ENCODE data around the gene ZNF205.

GRCh38 chr16:3095869-3096268 lies 16.5 kb upstream of the ZNF205 start:
- TF ChIP-seq CREB1 (IDR thresholded peaks at IDR 0.05): no peak
- TF ChIP-seq CREB1 (CRISPR knock-in tag; IDR thresholded peaks at IDR 0.05): no peak
- no peak for TF ChIP-seq ELF2 (CRISPR knock-in tag; IDR thresholded peaks at IDR 0.05)
- no peak for TF ChIP-seq CBX8 (IDR thresholded peaks at IDR 0.05; ENCODE audit: borderline replicate concordance, extremely low read depth, low read depth, low read length, poor library complexity, severe bottlenecking)
- TF ChIP-seq POLR2A (conservative IDR thresholded peaks at IDR 0.05): no peak
- TF ChIP-seq MEIS2 (IDR thresholded peaks at IDR 0.05; ENCODE audit: partially characterized antibody): no peak
- no peak for TF ChIP-seq CBX3 (IDR thresholded peaks at IDR 0.05; ENCODE audit: borderline replicate concordance in 1 of 2, low read length in 2 of 2)
- TF ChIP-seq CTCF (IDR thresholded peaks at IDR 0.05 in 2 of 3, conservative IDR thresholded peaks at IDR 0.05 in 1 of 3; ENCODE audit: insufficient read depth in 2 of 3, low read depth in 1 of 3, low read length in 3 of 3): peak; percentile 65 to 67 (median 66)
- no peak for TF ChIP-seq MYNN (IDR thresholded peaks at IDR 0.05)
- TF ChIP-seq MYNN (CRISPR knock-in tag; IDR thresholded peaks at IDR 0.05): no peak
- no peak for TF ChIP-seq MYBL2 (IDR thresholded peaks at IDR 0.05; ENCODE audit: low read depth)
- TF ChIP-seq MYBL2 (CRISPR knock-in tag; IDR thresholded peaks at IDR 0.05; ENCODE audit: borderline replicate concordance): no peak
- no peak for TF ChIP-seq BRCA1 (IDR thresholded peaks at IDR 0.05)
- TF ChIP-seq BRCA1 (CRISPR knock-in tag; IDR thresholded peaks at IDR 0.05): no peak
